Measurements from ENCODE around the gene AK5.

The AK5 gene

GRCh38 chr1:77245830-77246229 lies 36.0 kb upstream of the AK5 start:
- H3K4me3 ChIP-seq (ENCODE audit: low read depth, low read length): no peak overlapping the region
- DNase-seq (ENCODE audit: low read depth): no peak
- TF ChIP-seq CTCF (conservative IDR thresholded peaks at IDR 0.05; ENCODE audit: low read depth, low read length): no peak

- no peak overlapping the region for H3K4me3 ChIP-seq (ENCODE audit: low read depth, low read length)
- no peak for TF ChIP-seq CTCF (conservative IDR thresholded peaks at IDR 0.05; ENCODE audit: low read depth, low read length)
- DNase-seq (ENCODE audit: low read depth): no peak
These were observed 31.7 kb upstream of the AK5 start for GRCh38 chr1:77250126-77250525.

GRCh38 chr1:77253211-77253610 lies 28.6 kb upstream of the AK5 start:
- H3K4me3 ChIP-seq (ENCODE audit: low read depth, low read length): no peak overlapping the region
- no peak for DNase-seq (ENCODE audit: low read depth)
- TF ChIP-seq CTCF (conservative IDR thresholded peaks at IDR 0.05; ENCODE audit: low read depth, low read length): no peak

GRCh38 chr1:77263708-77264107 lies 18.1 kb upstream of the AK5 start:
- no peak for DNase-seq (ENCODE audit: low read depth)
- TF ChIP-seq CTCF (conservative IDR thresholded peaks at IDR 0.05; ENCODE audit: low read depth, low read length): no peak
- H3K4me3 ChIP-seq (ENCODE audit: low read depth, low read length): no peak overlapping the region

GRCh38 chr1:77265180-77265579 lies 16.6 kb upstream of the AK5 start:
- no peak overlapping the region for H3K4me3 ChIP-seq (ENCODE audit: low read depth, low read length)
- TF ChIP-seq CTCF (conservative IDR thresholded peaks at IDR 0.05; ENCODE audit: low read depth, low read length): no peak
- DNase-seq (ENCODE audit: low read depth): no peak

- DNase-seq (ENCODE audit: low read depth): no peak
- no peak for TF ChIP-seq CTCF (conservative IDR thresholded peaks at IDR 0.05; ENCODE audit: low read depth, low read length)
- no peak overlapping the region for H3K4me3 ChIP-seq (ENCODE audit: low read depth, low read length)
These were observed 14.8 kb upstream of the AK5 start for GRCh38 chr1:77267035-77267434.

GRCh38 chr1:77271852-77272580 lies 9.8 kb upstream of the AK5 start:
- peak; percentile 69 for DNase-seq (ENCODE audit: low read depth)
- TF ChIP-seq CTCF (conservative IDR thresholded peaks at IDR 0.05; ENCODE audit: low read depth, low read length): no peak
- H3K4me3 ChIP-seq (ENCODE audit: low read depth, low read length): no peak overlapping the region
